HFFc6 (cell line): Measurements from ENCODE around the gene ZBP1. TPM values are rescaled to one million over a fixed set of nuclear protein-coding genes. Genes with fewer than 3 reads are reported as not detected.

ENCODE experiments used
- DNase-seq: peaks from one replicate; pipeline ENCODE4 v3.0.0-alpha.2; 2018
- H3K27ac Mint-ChIP-seq: 2 replicates; pipeline ENCODE4 v1.8.0; 2020; ENCODE audit warnings: mild to moderate bottlenecking, mixed read lengths
- H3K27me3 Mint-ChIP-seq: 2 replicates; pipeline ENCODE4 v1.8.0; 2021; ENCODE audit warnings: mild to moderate bottlenecking, moderate library complexity, mixed read lengths; ENCODE audit not compliant: insufficient read depth
- H3K36me3 Mint-ChIP-seq: 2 replicates; pipeline ENCODE4 v1.8.0; 2021; ENCODE audit warnings: low read depth, mixed read lengths
- H3K4me1 Mint-ChIP-seq: 2 replicates; pipeline ENCODE4 v1.8.0; 2020; ENCODE audit warnings: low read depth, mixed read lengths
- H3K4me3 Mint-ChIP-seq: 2 replicates; pipeline ENCODE4 v1.8.0; 2020; ENCODE audit warnings: mild to moderate bottlenecking, moderate library complexity, mixed read lengths
- H3K9me3 Mint-ChIP-seq: 2 replicates; pipeline ENCODE4 v1.8.0; 2020; ENCODE audit warnings: mild to moderate bottlenecking, mixed read lengths
- total RNA-seq, 6 experiments: library from RNA; stranded (reverse); fragmentation: NEBNext Ultra II Directional; extraction: Animal tissue kit (Norgen Biotek cat#: 25700); gene quantifications; 2 replicates in 1 of 6; 3 replicates in 5 of 6; pipeline ENCODE4 v1.2.3, GENCODE V29; 2021
- TF ChIP-seq, protein P1 (sequence below): fragments of 200-600 bp; sonication (generic); IDR thresholded peaks from 2 replicates; pipeline ENCODE4 v1.5.0; 2021; ENCODE audit warnings: antibody characterized with exemption, mild to moderate bottlenecking

Gene ZBP1
- total RNA-seq, 6 experiments from 2014 or later = not detected

DNA sequence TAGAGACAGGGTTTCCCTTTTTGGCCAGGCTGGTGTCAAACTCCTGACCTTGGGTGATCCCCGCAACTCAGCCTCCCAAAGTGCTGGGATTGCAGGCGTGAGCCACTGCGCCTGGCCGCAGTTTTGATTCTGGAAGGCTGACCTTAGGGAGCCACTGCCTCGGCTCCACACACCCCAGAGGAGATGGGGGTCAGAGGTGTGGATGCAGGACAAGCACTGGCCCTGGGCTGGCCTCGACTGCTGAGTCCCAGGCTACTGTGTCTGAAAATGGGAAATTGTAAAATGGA, 1.5 kb downstream of the ZBP1 start:
- TF ChIP-seq, protein P1, sequence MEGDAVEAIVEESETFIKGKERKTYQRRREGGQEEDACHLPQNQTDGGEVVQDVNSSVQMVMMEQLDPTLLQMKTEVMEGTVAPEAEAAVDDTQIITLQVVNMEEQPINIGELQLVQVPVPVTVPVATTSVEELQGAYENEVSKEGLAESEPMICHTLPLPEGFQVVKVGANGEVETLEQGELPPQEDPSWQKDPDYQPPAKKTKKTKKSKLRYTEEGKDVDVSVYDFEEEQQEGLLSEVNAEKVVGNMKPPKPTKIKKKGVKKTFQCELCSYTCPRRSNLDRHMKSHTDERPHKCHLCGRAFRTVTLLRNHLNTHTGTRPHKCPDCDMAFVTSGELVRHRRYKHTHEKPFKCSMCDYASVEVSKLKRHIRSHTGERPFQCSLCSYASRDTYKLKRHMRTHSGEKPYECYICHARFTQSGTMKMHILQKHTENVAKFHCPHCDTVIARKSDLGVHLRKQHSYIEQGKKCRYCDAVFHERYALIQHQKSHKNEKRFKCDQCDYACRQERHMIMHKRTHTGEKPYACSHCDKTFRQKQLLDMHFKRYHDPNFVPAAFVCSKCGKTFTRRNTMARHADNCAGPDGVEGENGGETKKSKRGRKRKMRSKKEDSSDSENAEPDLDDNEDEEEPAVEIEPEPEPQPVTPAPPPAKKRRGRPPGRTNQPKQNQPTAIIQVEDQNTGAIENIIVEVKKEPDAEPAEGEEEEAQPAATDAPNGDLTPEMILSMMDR = no peak
- no peak overlapping the region for H3K27ac Mint-ChIP-seq
- no peaks in the 10 kb centered on the region for H3K36me3 Mint-ChIP-seq
- H3K4me1 Mint-ChIP-seq = peaks cover 7% of the 10 kb centered on the region
- peaks cover 40% of the 10 kb centered on the region for H3K27me3 Mint-ChIP-seq
- DNase-seq = no peak
- no peak overlapping the region for H3K4me3 Mint-ChIP-seq
- no peaks in the 10 kb centered on the region for H3K9me3 Mint-ChIP-seq

GRCh38 chr20:57618091-57618763, 2.0 kb downstream of the ZBP1 start:
- no peaks in the 10 kb centered on the region for H3K9me3 Mint-ChIP-seq
- H3K4me3 Mint-ChIP-seq = no peak overlapping the region
- H3K36me3 Mint-ChIP-seq = no peaks in the 10 kb centered on the region
- TF ChIP-seq, protein P1 = no peak
- peak; percentile 9 for DNase-seq
- peaks cover 7% of the 10 kb centered on the region for H3K4me1 Mint-ChIP-seq
- no peak overlapping the region for H3K27ac Mint-ChIP-seq
- peaks cover 41% of the 10 kb centered on the region for H3K27me3 Mint-ChIP-seq

DNA sequence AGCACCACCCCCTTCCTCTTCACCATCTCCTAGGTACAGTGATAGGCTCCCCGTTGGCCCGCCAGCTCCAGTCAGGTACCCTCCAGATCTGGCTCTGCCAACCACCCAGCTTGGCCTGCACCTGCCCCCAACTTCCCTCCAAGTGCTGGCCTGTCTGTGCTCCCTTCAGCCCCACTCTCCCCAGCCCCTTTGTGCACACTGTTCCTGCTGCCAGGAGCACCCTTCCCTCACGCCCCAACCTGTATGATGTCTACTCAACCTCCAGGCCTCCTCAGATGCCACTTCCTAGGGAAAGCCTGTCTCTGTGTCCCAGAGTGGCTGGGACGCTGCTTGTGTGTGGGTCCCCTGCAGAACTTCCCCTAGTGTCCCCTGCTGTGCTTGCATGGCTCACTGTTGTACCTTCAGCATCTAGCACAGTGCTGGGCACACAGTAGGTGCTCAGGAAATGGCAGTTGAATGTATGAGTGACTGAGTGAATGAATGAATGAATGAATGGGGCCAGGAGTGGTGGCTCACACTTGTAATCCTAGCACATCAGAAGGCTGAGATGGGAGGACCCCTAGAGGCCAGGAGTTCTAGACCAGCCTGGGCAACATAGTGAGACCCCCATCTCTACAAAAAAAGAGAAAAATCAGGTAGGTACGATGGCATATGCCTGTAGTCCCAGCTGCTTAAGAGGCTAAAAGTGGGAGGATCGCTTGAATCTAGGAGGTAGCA, 3.0 kb downstream of the ZBP1 start:
- H3K4me1 Mint-ChIP-seq = no peaks in the 10 kb centered on the region; the same call in 1 of the 2 replicates
- H3K27me3 Mint-ChIP-seq = peaks cover 42% of the 10 kb centered on the region
- no peak for DNase-seq
- TF ChIP-seq, protein P1 = no peak
- no peak overlapping the region for H3K27ac Mint-ChIP-seq
- no peak overlapping the region for H3K4me3 Mint-ChIP-seq
- H3K36me3 Mint-ChIP-seq = no peaks in the 10 kb centered on the region
- no peaks in the 10 kb centered on the region for H3K9me3 Mint-ChIP-seq

DNA sequence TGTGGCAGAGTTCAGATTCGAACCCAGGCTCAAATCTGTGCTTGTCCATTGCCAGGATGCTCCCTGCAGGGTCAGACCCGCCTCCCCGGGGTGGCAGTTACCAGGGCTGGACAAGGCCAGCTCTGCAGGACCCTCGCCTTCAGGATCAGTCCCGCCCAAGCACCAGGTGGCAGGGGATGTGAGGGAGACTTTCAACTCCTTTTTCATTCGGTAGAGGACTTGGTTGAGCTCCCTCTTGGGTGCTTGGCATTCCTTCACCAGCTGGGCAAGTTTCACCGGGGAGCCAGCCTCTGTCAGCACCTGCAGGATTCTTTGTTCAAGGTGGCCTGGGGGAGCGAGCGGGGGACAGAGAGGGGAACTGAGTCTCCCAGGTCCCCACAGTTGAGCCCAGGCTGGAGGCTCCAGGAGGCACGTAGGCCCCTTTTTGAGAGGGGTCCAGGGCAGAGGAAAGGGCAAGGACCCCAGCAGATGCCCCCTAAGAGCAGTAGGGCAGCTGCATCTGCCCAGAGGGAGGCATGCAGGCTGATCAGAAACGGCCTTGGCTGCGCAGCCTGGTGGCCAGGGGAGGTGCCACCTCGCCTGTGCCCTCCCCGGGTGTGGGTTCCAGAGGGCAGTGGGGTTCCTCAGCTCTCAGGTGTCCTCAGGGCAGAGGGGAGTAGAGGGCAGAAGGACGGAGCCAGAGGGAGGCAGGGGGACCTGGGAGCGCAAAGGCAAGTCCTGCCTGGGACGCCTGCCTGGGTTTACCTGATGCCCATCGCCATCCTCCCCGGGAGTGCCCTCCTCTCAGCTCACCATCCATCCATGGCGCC, 3.9 kb downstream of the ZBP1 start:
- no peak overlapping the region for H3K4me3 Mint-ChIP-seq
- H3K4me1 Mint-ChIP-seq = no peaks in the 10 kb centered on the region; the same call in 1 of the 2 replicates
- H3K36me3 Mint-ChIP-seq = no peaks in the 10 kb centered on the region
- peaks cover 38% of the 10 kb centered on the region for H3K27me3 Mint-ChIP-seq
- H3K27ac Mint-ChIP-seq = no peak overlapping the region
- DNase-seq = no peak
- TF ChIP-seq, protein P1 = no peak
- H3K9me3 Mint-ChIP-seq = no peaks in the 10 kb centered on the region

DNA sequence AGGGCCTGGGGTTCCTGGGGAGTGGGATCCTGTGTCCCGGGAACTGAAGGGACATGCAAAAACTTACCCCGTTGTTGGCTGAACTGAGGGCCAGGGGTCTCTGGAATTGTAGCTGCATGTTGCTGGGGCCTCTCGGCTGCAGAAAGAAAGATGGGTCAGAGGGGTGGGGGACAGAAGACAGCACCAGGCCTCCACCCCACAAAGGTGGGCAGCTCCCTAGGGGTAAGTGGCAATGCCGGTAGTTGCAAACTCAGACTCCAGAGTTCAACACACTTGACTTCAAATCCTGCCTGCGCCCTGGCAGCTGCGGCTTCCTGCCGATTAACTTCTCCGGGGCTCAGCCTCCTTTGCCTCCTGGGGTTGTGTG, 4.8 kb downstream of the ZBP1 start:
- Mint-ChIP-seq H3K27me3 (peaks cover 37% of the 10 kb centered on the region), H3K36me3 (no peaks in the 10 kb centered on the region), H3K4me1 (no peaks in the 10 kb centered on the region), H3K9me3 (no peaks in the 10 kb centered on the region), H3K27ac (no peak overlapping the region), H3K4me3 (no peak overlapping the region)
- TF ChIP-seq, protein P1 = no peak
- no peak for DNase-seq
